ENCODE results near the gene ARF1. TPM values are rescaled to one million over a fixed set of nuclear protein-coding genes. Genes with fewer than 3 reads are reported as not detected.

The ARF1 gene
- total RNA-seq, 2 experiments from 2014 or later: 368 to 376 TPM

DNA sequence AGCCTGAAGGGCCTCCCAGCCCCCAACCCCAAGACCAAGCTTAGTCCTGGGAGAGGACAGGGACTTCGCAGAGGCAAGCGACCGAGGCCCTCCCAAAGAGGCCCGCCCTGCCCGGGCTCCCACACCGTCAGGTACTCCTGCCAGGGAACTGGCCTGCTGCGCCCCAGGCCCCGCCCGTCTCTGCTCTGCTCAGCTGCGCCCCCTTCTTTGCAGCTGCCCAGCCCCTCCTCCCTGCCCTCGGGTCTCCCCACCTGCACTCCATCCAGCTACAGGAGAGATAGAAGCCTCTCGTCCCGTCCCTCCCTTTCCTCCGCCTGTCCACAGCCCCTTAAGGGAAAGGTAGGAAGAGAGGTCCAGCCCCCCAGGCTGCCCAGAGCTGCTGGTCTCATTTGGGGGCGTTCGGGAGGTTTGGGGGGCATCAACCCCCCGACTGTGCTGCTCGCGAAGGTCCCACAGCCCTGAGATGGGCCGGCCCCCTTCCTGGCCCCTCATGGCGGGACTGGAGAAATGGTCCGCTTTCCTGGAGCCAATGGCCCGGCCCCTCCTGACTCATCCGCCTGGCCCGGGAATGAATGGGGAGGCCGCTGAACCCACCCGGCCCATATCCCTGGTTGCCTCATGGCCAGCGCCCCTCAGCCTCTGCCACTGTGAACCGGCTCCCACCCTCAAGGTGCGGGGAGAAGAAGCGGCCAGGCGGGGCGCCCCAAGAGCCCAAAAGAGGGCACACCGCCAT, 21.9 kb upstream of the ARF1 start:
- Mint-ChIP-seq H3K9me3 (no peaks in the 10 kb centered on the region), H3K4me1 (peaks cover 9% of the 10 kb centered on the region), H3K27ac (no peak overlapping the region), H3K4me3 (no peak overlapping the region), H3K36me3 (ENCODE audit: low read depth) (no peaks in the 10 kb centered on the region), H3K27me3 (peaks cover 46% of the 10 kb centered on the region)
- ChIA-PET CTCF (no interaction called here), POLR2A (interaction anchor here (1.8 kb wide), 1 partner anchor 22 kb away, joined by 7 read pairs; the partner anchor contains the start of gene ARF1)
- DNase-seq: no peak

- DNase-seq: no peak
- Mint-ChIP-seq H3K27ac (no peak overlapping the region), H3K4me1 (peaks cover 9% of the 10 kb centered on the region), H3K9me3 (no peaks in the 10 kb centered on the region), H3K27me3 (peaks cover 37% of the 10 kb centered on the region), H3K36me3 (ENCODE audit: low read depth) (no peaks in the 10 kb centered on the region), H3K4me3 (no peak overlapping the region)
- POLR2A ChIA-PET: interaction anchor here (1.8 kb wide), 1 partner anchor 21 kb away, joined by 7 read pairs; the partner anchor contains the start of gene ARF1
- CTCF ChIA-PET: no interaction called here
Measured at GRCh38 chr1:228061411-228062084, 21.0 kb upstream of the ARF1 start.

- H3K27ac Mint-ChIP-seq: no peak overlapping the region
- no peak for DNase-seq
- peaks cover 9% of the 10 kb centered on the region for H3K4me1 Mint-ChIP-seq
- H3K36me3 Mint-ChIP-seq (ENCODE audit: low read depth): no peaks in the 10 kb centered on the region
- H3K4me3 Mint-ChIP-seq: no peak overlapping the region
- POLR2A ChIA-PET: no interaction called here
- CTCF ChIA-PET: no interaction called here
- peaks cover 34% of the 10 kb centered on the region for H3K27me3 Mint-ChIP-seq
- no peaks in the 10 kb centered on the region for H3K9me3 Mint-ChIP-seq
Measured at GRCh38 chr1:228062085-228062791, 20.3 kb upstream of the ARF1 start.

DNA sequence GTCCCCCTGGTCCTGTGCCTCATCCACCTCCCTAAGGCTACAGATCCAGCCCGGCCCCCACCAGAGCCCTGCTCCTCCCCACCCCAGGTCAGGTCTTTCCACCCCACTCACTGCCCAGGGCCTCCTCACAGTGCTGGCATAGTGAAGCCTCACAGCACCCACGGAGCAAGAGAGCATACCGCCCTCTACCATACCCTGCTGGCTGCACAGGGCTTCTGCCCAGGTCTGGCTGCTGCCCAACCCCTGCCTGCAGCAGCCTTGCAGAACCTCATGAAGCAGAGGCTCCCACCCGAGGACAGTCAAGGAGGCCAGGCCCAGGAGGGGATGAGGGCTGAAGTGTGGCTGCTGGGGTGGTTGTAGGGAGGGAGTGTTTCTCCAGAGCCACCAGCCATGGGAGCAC, 19.7 kb upstream of the ARF1 start:
- H3K9me3 Mint-ChIP-seq: no peaks in the 10 kb centered on the region

DNA sequence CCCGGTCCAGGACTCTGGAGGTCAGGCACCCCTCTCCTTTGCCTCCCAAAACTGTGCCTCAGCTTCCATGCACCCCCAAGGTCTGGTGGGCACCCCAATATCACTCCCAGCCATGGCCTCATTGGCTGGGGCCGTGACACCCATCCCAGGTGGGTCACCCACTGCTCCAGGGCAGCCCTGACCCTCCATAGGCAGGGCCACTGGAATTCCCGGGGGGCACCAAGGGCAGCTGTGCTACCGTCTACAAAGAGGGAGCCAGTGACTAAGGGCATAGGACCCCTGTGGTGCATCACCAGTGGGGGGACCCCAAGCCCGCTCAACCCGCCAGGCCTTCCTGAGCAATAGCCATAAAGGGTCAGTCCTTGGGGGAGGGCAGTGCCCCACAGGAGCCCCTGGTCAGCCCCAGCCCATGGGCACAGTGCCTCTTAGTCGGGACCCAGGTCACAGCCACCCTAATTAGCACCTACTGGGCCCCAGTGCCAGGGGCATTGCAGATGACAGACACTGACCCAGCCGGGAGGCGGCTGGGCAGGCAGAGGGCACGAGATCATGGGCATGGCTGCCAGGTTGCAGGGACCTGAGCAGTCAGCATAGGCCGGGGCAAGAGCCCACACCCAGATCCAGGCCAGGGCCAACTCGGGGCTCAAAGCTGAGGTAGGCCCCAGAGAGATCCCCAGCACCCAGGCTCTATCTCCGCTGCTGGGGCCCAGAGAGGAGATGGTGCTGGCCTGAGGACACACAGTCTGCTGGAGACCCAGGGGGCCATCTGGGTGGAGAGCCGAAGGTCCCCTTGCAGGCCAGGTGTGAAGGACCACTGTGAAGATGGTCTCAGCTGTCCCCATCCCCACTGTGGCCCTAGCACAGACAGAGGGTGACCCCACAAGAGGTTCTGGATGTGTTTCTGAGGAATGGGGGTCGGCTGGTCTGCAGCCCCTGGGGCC, 19.0 kb upstream of the ARF1 start:
- Mint-ChIP-seq H3K4me1 (peaks cover 7% of the 10 kb centered on the region), H3K36me3 (ENCODE audit: low read depth) (no peaks in the 10 kb centered on the region), H3K27ac (no peak overlapping the region), H3K27me3 (peaks cover 26% of the 10 kb centered on the region), H3K9me3 (no peaks in the 10 kb centered on the region), H3K4me3 (no peak overlapping the region)
- POLR2A ChIA-PET: interaction anchor here (2.4 kb wide), 1 partner anchor 19 kb away, joined by 7 read pairs; the partner anchor contains the start of gene ARF1
- CTCF ChIA-PET: no interaction called here
- DNase-seq: no peak

More for the DNA sequence above, 19.7 kb upstream of the ARF1 start:
- Mint-ChIP-seq H3K27ac (no peak overlapping the region), H3K4me1 (peaks cover 9% of the 10 kb centered on the region), H3K4me3 (no peak overlapping the region), H3K36me3 (ENCODE audit: low read depth) (no peaks in the 10 kb centered on the region), H3K27me3 (peaks cover 31% of the 10 kb centered on the region)
- CTCF ChIA-PET: no interaction called here
- DNase-seq: no peak
- POLR2A ChIA-PET: no interaction called here

- POLR2A ChIA-PET: interaction anchor here (2.4 kb wide), 1 partner anchor 18 kb away, joined by 7 read pairs; the partner anchor contains the start of gene ARF1
- Mint-ChIP-seq H3K27me3 (peaks cover 19% of the 10 kb centered on the region), H3K36me3 (ENCODE audit: low read depth) (no peaks in the 10 kb centered on the region), H3K4me3 (no peak overlapping the region), H3K9me3 (no peaks in the 10 kb centered on the region), H3K27ac (no peak overlapping the region), H3K4me1 (peaks cover 7% of the 10 kb centered on the region)
- DNase-seq: no peak
- CTCF ChIA-PET: no interaction called here
Measured at GRCh38 chr1:228064296-228064695, 18.2 kb upstream of the ARF1 start.

GRCh38 chr1:228064741-228065542, 17.6 kb upstream of the ARF1 start:
- no peaks in the 10 kb centered on the region for H3K9me3 Mint-ChIP-seq
- no peak overlapping the region for H3K4me3 Mint-ChIP-seq
- ChIA-PET CTCF (interaction anchor here (0.7 kb wide), 1 partner anchor 65 kb away, joined by 3 read pairs; no protein-coding TSS in a partner anchor), POLR2A (interaction anchor here (2.4 kb wide), 1 partner anchor 17 kb away, joined by 7 read pairs; the partner anchor contains the start of gene ARF1)
- peaks cover 3% of the 10 kb centered on the region for H3K4me1 Mint-ChIP-seq
- DNase-seq: no peak
- no peak overlapping the region for H3K27ac Mint-ChIP-seq
- H3K36me3 Mint-ChIP-seq (ENCODE audit: low read depth): no peaks in the 10 kb centered on the region
- H3K27me3 Mint-ChIP-seq: peaks cover 14% of the 10 kb centered on the region

DNA sequence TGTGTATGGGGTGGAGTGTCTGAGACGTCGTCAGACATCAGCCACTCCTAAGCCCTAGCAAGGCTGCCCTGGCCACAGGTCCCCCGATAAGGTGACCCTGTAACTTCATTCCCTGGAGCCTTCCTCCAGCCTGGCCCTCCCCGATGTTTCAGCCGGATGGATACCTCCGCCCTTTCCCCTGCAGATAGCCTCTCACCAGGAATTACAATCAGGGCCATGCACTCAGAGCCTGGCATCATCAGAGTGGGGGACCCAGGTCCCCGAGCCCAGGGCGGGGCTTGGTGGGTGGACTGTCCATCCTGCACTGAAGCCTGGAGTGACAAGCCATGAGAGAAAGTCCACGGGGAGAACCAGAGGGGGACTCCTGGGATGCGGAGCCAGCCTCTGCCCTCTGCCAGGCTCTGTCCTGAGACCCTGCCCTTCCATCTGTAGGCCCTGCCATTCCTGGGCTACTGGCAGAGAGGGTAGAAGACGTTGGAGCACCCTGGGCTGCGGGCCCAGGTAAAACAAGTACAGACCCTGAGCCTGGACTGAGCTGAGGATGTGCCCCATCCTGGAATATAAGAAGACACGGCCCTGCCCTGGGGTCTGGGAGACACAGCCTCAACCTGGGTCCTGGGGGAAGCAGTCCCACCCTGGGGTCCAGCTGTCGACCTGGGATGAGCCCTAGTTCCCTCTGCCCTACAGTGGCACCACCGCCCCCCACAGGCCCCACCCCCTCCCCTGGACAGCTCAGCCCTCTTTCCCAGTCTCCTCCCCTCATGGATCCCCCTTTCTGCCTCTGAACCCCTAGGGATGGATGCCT, 16.8 kb upstream of the ARF1 start:
- H3K4me1 Mint-ChIP-seq: peaks cover 3% of the 10 kb centered on the region
- CTCF ChIA-PET: interaction anchor here (0.7 to 0.9 kb wide), 2 partner anchors 66 kb away, joined by 3 read pairs; no protein-coding TSS in a partner anchor
- H3K27me3 Mint-ChIP-seq: peaks cover 11% of the 10 kb centered on the region
- no peaks in the 10 kb centered on the region for H3K9me3 Mint-ChIP-seq
- no peak for DNase-seq
- no peak overlapping the region for H3K4me3 Mint-ChIP-seq
- no peaks in the 10 kb centered on the region for H3K36me3 Mint-ChIP-seq (ENCODE audit: low read depth)
- no peak overlapping the region for H3K27ac Mint-ChIP-seq
- POLR2A ChIA-PET: interaction anchor here (2.4 kb wide), 1 partner anchor 16 kb away, joined by 7 read pairs; the partner anchor contains the start of gene ARF1

DNA sequence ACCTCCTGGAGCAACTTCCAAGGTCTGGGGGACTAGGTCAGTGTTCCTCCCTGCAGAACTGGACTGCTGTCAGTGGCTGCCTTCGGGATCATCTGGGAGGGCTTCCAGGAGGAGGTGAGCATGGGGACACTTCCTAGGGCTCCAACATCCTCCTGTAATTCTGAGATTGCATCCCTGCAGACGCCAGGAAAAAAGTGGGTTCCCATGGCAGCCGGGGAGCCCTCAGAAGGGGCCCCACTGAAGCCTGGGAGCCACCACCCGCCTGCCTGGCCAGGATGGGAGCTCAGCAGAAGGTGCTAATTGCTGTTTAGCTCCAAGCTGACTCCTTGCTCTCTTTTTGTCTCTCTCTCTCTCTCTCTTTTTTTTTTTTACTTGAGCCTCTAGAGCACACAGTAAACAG, 16.1 kb upstream of the ARF1 start:
- Mint-ChIP-seq H3K9me3 (no peaks in the 10 kb centered on the region), H3K4me3 (no peak overlapping the region), H3K4me1 (no peaks in the 10 kb centered on the region), H3K27me3 (peaks cover 5% of the 10 kb centered on the region), H3K27ac (no peak overlapping the region), H3K36me3 (ENCODE audit: low read depth) (no peaks in the 10 kb centered on the region)
- ChIA-PET POLR2A (no interaction called here), CTCF (interaction anchor here (0.9 kb wide), 1 partner anchor 67 kb away, joined by 3 read pairs; no protein-coding TSS in a partner anchor)
- DNase-seq: no peak

DNA sequence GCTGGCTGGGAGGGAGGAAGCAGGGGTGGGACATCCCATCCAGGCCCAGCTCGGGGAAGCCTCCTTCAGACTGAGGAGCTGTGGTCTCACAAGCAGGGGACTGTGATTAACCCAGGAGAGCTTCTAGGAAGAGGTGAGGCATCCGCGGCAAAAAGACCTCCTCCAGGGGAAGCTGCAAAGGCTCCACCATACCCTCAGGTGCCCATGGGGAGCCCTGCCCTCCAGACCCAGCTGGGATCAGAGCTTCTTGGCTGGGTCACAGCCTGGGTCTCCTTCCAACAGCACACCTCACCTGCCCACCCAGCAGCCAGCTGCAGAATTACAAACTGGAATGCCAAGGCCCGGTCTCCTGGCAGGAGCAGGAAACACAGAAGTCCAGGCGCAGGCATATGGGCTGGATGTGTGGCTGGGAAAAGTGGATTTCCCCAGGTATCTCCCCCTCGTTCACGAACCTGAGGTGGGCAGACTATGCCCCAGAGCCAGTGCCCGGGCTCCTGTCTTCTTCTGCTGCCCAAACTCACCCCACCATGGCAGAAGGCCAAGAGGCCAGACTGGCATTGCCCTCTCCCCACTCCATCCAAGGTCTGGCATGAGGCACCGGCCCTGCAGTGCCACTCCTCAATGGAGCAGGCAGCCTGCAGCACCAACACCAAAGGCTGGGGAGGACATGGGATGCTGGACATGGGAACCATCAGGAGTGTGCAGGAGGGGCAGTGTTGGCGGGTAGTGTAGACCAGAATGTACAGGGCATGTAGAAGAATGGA, 15.4 kb upstream of the ARF1 start:
- ChIA-PET CTCF (interaction anchor here (0.9 kb wide), 1 partner anchor 68 kb away, joined by 3 read pairs; no protein-coding TSS in a partner anchor), POLR2A (interaction anchor here (0.8 kb wide), 1 partner anchor 15 kb away, joined by 3 read pairs; the partner anchor contains the start of gene ARF1)
- Mint-ChIP-seq H3K36me3 (ENCODE audit: low read depth) (no peaks in the 10 kb centered on the region), H3K4me1 (no peaks in the 10 kb centered on the region), H3K27me3 (peaks cover 3% of the 10 kb centered on the region), H3K4me3 (no peak overlapping the region), H3K9me3 (no peaks in the 10 kb centered on the region), H3K27ac (no peak overlapping the region)
- DNase-seq: no peak
